ENCODE results near the gene ZC3H13. TPM values are rescaled to one million over a fixed set of nuclear protein-coding genes. Genes with fewer than 3 reads are reported as not detected.

ZC3H13 gene
- total and polyA plus RNA-seq, 2 donors (not counting 1 experiment from before 2014, with no cell fraction given): 4.8 to 65.7 TPM

- H3K4me1 Mint-ChIP-seq: no peaks in the 10 kb centered on the region
- CTCF ChIA-PET: no interaction called here
- ATAC-seq (ENCODE audit: low read depth): no peak
- H3K9ac ChIP-seq (ENCODE audit: low read length): no peak overlapping the region
- H3K27ac Mint-ChIP-seq: no peak overlapping the region
- H4K20me1 ChIP-seq (ENCODE audit: control insufficient read depth, insufficient read depth, low read length, poor library complexity, severe bottlenecking): no peaks in the 10 kb centered on the region
- no peak for DNase-seq
- H3K27ac ChIP-seq (ENCODE audit: low read length in 2 of 2): no peak overlapping the region
- POLR2A ChIA-PET: no interaction called here
- no peak overlapping the region for H3K4me3 ChIP-seq (ENCODE audit: control extremely low read depth in 1 of 5, extremely low read depth in 1 of 5, insufficient read depth in 1 of 5, low read depth in 2 of 5, low read length in 4 of 5)
- no peak overlapping the region for H2AFZ ChIP-seq (ENCODE audit: insufficient read depth, low read depth, low read length, poor library complexity, severe bottlenecking)
- H3K4me2 ChIP-seq (replicated peaks; ENCODE audit: low read depth, low read length, poor library complexity, severe bottlenecking): no peak overlapping the region
- H3K4me1 ChIP-seq (ENCODE audit: control insufficient read depth in 2 of 2, insufficient read depth in 2 of 2, low read length in 2 of 2): no peaks in the 10 kb centered on the region
- no peaks in the 10 kb centered on the region for H3K36me3 ChIP-seq (replicated peaks in 1 of 2; ENCODE audit: control extremely low read depth in 1 of 2, control insufficient read depth in 1 of 2, extremely low read depth in 1 of 2, insufficient read depth in 2 of 2, low read length in 1 of 2)
- 88% methylated on average over 1 of the region's 3 CpGs for WGBS (ENCODE audit: insufficient coverage)
- peaks cover 0 to 4% (median 0%) of the 10 kb centered on the region in 3 donors for H3K9me3 ChIP-seq (ENCODE audit: control extremely low read depth in 1 of 3, control insufficient read depth in 2 of 3, insufficient read depth in 1 of 3, low read length in 2 of 3)
- H3K4me3 Mint-ChIP-seq: no peak overlapping the region
- no peak for TF ChIP-seq EZH2 (IDR thresholded peaks at IDR 0.05; ENCODE audit: borderline replicate concordance, insufficient read depth, low read depth, low read length, poor library complexity, severe bottlenecking)
- no peak for TF ChIP-seq CTCF (IDR thresholded peaks at IDR 0.05)
- no peaks in the 10 kb centered on the region for H3K79me2 ChIP-seq (ENCODE audit: control insufficient read depth, insufficient read depth, low read length)
- intact Hi-C loops (cut with micrococcal nuclease): no loop called here
- H3K9me3 Mint-ChIP-seq (ENCODE audit: insufficient read depth): no peaks in the 10 kb centered on the region
- H3K27me3 ChIP-seq (replicated peaks in 1 of 4; ENCODE audit: control extremely low read depth in 1 of 4, control insufficient read depth in 3 of 4, insufficient read depth in 4 of 4, low read length in 3 of 4): peaks cover 0 to 8% (median 0%) of the 10 kb centered on the region in 4 experiments
- H3K27me3 Mint-ChIP-seq: peaks cover 8% of the 10 kb centered on the region
Observed at GRCh38 chr13:45925151-45925550, 127.4 kb downstream of the ZC3H13 start.

- ChIA-PET POLR2A (no interaction called here), CTCF (no interaction called here)
- DNase-seq: no peak
- Histone ChIP-seq H3K4me1 (ENCODE audit: control insufficient read depth in 2 of 2, insufficient read depth in 2 of 2, low read length in 2 of 2) (no peaks in the 10 kb centered on the region), H2AFZ (ENCODE audit: insufficient read depth, low read depth, low read length, poor library complexity, severe bottlenecking) (no peak overlapping the region), H3K27me3 (replicated peaks in 1 of 4; ENCODE audit: control extremely low read depth in 1 of 4, control insufficient read depth in 3 of 4, insufficient read depth in 4 of 4, low read length in 3 of 4) (peaks cover 0 to 5% (median 0%) of the 10 kb centered on the region in 4 experiments), H3K4me2 (replicated peaks; ENCODE audit: low read depth, low read length, poor library complexity, severe bottlenecking) (no peak overlapping the region), H3K79me2 (ENCODE audit: control insufficient read depth, insufficient read depth, low read length) (no peaks in the 10 kb centered on the region), H3K9ac (ENCODE audit: low read length) (no peak overlapping the region), H3K9me3 (ENCODE audit: control extremely low read depth in 1 of 3, control insufficient read depth in 2 of 3, insufficient read depth in 1 of 3, low read length in 2 of 3) (no peaks in the 10 kb centered on the region), H4K20me1 (ENCODE audit: control insufficient read depth, insufficient read depth, low read length, poor library complexity, severe bottlenecking) (no peaks in the 10 kb centered on the region), H3K27ac (ENCODE audit: low read length in 2 of 2) (no peak overlapping the region), H3K4me3 (ENCODE audit: control extremely low read depth in 1 of 5, extremely low read depth in 1 of 5, insufficient read depth in 1 of 5, low read depth in 2 of 5, low read length in 4 of 5) (no peak overlapping the region), H3K36me3 (replicated peaks in 1 of 2; ENCODE audit: control extremely low read depth in 1 of 2, control insufficient read depth in 1 of 2, extremely low read depth in 1 of 2, insufficient read depth in 2 of 2, low read length in 1 of 2) (no peaks in the 10 kb centered on the region)
- intact Hi-C loops (cut with micrococcal nuclease): no loop called here
- no CpG with 5 or more reads among the region's 1 CpG for WGBS (ENCODE audit: insufficient coverage)
- no peak for ATAC-seq (ENCODE audit: low read depth)
- no peak overlapping the region for H3K27ac Mint-ChIP-seq
- TF ChIP-seq EZH2 (IDR thresholded peaks at IDR 0.05; ENCODE audit: borderline replicate concordance, insufficient read depth, low read depth, low read length, poor library complexity, severe bottlenecking) (no peak), CTCF (IDR thresholded peaks at IDR 0.05) (no peak)
- peaks cover 12% of the 10 kb centered on the region for H3K27me3 Mint-ChIP-seq
- H3K9me3 Mint-ChIP-seq (ENCODE audit: insufficient read depth): no peaks in the 10 kb centered on the region
- H3K4me3 Mint-ChIP-seq: no peak overlapping the region
- H3K4me1 Mint-ChIP-seq: no peaks in the 10 kb centered on the region
Observed at GRCh38 chr13:45921162-45921736, 131.3 kb downstream of the ZC3H13 start.

Measured in B cell (primary cell).